Endothelial cell of umbilical vein (primary cell): ENCODE data around the gene DEFB129.

Experiments
- CTCF ChIP-seq, 2 donors: IDR thresholded peaks; 1 replicate in 1 of 2; 2 replicates in 1 of 2; pipeline ENCODE4 v1.5.1; 2011; ENCODE audit warnings: low read length in 2 of 2, mild to moderate bottlenecking in 2 of 2, moderate library complexity in 2 of 2, control low read depth in 1 of 2, inconsistent platforms in 1 of 2, low read depth in 1 of 2; ENCODE audit not compliant: insufficient read depth in 1 of 2; ENCODE audit errors: extremely low read depth in 1 of 2
- EZH2 ChIP-seq: IDR thresholded peaks from 2 replicates; pipeline ENCODE4 v1.6.1; 2012; ENCODE audit warnings: borderline replicate concordance, low read depth, mild to moderate bottlenecking, moderate library complexity, low read length, inconsistent platforms; ENCODE audit not compliant: severe bottlenecking
- GATA2 ChIP-seq: IDR thresholded peaks from 2 replicates; pipeline ENCODE4 v1.7.0; 2011; ENCODE audit warnings: low read depth, mild to moderate bottlenecking, moderate library complexity, mixed read lengths, low read length; ENCODE audit not compliant: insufficient read length, insufficient read depth
- JUN ChIP-seq: IDR thresholded peaks from 2 replicates; pipeline ENCODE4 v1.6.1; 2011; ENCODE audit warnings: borderline replicate concordance, low read depth; ENCODE audit not compliant: insufficient read length, insufficient read depth
- MAX ChIP-seq: IDR thresholded peaks from 2 replicates; pipeline ENCODE4 v1.6.1; 2011; ENCODE audit not compliant: insufficient read depth, insufficient read length
- POLR2A ChIP-seq: IDR thresholded peaks from 2 replicates; pipeline ENCODE4 v1.6.1; 2012; ENCODE audit warnings: low read depth, mild to moderate bottlenecking, control low read depth, low read length
- POLR2AphosphoS5 ChIP-seq: IDR thresholded peaks from 2 replicates; pipeline ENCODE4 v1.6.1; 2012; ENCODE audit warnings: low read depth, mild to moderate bottlenecking, control low read depth, low read length, moderate library complexity; ENCODE audit not compliant: insufficient read depth

DNA sequence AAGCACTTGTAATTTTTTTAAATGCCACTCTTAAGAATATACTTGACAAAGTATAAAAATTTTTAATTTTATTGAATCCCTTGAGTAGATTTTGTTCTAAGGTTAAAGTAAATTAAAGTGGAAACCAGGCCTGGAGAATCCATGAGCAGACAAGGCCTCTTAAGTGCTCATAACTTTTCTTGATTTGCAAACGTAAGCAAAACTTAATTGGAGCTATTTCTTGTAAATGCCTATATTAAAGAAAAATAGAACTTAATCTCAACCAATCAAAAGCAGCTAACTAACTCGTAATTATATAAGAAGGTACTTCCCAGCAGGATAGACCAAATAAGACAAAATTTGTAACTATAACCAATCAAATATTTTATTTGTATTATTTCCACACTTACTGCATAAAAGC is 12.7 kb upstream of the DEFB129 start:
- TF ChIP-seq CTCF (IDR thresholded peaks at IDR 0.05; ENCODE audit: extremely low read depth in 1 of 2, insufficient read depth in 1 of 2, low read depth in 1 of 2, low read length in 2 of 2) = no peak
- no peak for TF ChIP-seq MAX
- TF ChIP-seq EZH2 = no peak
- TF ChIP-seq POLR2A = no peak
- no peak for TF ChIP-seq POLR2AphosphoS5
- TF ChIP-seq GATA2 = no peak
- TF ChIP-seq JUN = no peak
